GM15510 (cell line): ENCODE data around the gene KCNMB2.

Source experiments
- POLR2A ChIP-seq: IDR thresholded peaks from 3 replicates; pipeline ENCODE4 v1.6.1; 2011; ENCODE audit warnings: borderline replicate concordance; ENCODE audit not compliant: insufficient read length; ENCODE audit errors: extremely low read depth

KCNMB2 gene

DNA sequence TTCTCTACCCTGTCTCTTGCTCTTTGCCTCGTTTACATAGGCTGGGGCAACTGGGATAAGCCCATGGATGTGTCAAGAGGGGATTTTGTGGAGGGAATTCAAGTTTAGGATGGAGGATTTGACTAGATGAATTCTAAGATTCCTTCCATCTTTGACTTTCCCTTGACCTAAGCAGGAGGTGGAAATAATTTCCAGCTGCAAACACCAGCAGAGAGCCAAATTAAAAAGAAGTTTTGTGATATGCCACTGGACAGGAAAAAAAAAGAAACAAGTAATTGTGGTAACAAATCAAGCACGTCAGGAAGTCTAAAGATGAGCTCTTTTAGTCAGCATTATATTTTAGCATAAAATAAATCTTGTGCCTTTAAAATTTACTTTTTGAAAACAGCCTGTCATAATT lies 49.8 kb downstream of the KCNMB2 start:
- TF ChIP-seq POLR2A: no peak

DNA sequence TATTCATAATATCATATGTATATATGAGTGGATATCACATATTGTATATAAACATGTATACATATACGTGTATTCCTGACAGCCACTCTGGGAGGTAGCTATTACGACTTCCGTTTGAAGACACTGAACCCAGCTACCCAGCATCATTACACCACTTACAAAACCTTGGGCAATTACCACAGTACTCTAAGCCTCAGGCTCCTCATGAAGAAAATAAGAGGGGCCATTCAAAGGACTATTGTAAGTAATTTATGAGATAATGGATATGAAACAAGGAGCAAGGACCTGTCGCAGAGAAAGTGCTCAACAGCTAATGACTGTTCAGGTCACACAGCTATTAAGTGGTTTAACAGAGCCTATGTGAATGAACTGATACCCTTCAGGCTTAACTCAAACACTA lies 52.4 kb downstream of the KCNMB2 start:
- TF ChIP-seq POLR2A: no peak

DNA sequence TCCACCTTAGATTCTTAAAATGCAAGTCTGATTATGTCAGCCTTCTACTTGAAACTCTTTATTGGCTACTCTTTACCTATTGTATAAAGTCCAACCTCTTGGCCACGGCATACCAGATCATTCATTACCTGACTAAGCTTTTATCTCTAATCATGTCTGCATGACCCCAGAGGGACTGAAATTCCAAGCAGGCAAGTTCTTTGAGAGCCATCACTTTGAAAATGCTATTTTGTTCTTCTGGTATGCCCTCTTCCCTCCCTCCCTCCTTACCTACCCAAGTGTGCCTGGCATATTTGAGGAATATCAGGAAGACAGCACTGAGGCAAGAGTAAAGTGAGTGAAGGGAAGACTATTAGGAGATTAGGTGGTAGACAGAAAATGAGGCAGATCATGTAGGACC lies 57.5 kb downstream of the KCNMB2 start:
- TF ChIP-seq POLR2A: no peak

DNA sequence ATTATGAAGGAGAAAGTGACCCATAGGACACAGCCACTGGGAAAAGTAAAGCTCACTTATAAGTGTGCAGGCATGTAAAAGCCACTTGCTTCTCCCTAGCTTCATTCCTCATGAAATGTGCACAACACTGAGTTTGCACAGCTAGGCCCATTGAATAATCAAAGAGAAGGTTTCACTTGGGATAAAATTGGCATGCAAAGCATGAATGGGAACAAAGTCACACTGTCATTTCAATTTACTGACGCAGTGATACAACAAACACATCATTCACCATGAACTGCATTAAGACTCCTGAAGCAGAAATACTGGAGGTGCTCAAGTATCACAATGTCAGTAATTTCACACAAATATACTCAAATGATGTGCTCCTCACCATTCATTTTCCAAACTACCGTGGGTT lies 61.1 kb downstream of the KCNMB2 start:
- TF ChIP-seq POLR2A: no peak

DNA sequence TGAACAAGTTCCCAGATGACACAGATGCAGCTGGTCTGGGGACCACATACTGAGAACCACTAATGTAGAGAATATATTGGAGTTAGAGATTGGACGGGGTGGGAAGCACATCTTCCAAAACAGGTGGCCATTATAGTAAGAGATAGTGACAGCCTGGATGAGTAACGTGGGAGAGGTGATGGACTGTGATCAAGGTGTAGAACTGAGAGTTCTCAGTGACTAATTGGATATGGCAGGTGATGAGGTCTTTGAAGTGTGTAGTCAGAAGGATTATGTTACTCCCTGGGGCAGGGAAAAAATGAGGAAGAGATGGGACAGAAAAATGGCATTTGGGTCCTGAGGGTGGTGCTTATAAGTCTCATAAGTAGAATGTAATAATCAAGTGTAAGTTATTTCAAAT lies 66.6 kb downstream of the KCNMB2 start:
- no peak for TF ChIP-seq POLR2A

DNA sequence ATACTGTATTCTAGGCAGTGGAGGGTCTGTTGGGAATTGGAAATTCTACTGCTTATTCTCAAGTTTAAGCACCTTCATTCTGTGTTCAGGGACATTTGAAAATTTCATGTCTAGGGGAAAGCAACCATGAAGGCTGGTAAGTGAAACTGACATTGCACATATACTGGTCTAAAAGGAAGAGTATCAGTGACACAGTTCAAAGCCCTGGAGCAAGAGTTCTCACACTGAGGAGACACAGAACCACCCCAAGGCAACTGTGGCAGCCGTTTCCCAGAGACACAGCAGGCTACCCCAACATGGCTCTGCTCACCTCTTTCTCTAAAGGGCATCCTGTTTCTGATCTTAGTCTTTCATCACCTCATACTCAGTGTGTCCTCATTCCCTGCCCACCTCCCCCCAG lies 67.5 kb downstream of the KCNMB2 start:
- TF ChIP-seq POLR2A: no peak

DNA sequence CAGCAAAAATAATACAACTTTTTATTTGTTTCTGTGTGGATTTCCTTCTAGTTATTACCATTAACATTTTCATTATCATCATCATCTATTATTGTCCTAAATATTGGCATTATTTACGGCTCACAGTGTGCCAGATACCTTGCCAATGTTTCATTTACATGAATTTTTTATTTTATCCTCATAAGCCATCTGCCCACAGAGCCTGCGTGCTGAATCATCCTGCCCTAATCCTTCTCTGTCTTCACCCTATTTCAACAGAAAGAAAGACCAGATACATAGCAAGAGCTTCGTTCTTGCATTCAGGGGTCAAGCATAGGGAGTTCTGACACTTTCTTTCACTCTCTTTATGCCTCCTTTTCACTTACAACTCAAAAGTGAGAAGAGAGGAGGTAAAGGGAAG lies 82.0 kb downstream of the KCNMB2 start:
- TF ChIP-seq POLR2A: no peak

DNA sequence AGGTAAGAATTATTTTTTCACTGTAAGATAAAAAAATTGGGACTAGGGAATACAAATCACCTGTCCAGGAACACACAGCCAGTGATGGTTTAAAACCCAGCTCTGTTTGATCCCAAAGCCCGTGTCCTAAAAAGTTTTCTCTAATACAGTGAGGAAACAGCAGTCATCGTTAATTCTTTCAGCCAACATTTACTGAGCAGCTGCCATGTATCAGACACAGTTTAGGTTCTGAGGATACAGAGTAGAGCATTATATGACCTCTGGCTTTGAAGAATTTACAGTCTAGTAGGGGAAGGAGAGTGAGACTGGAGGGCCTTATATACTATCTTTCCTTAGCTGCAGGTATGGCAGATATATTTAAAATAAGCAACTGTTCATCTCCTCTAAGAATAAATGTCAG lies 82.7 kb downstream of the KCNMB2 start:
- no peak for TF ChIP-seq POLR2A

DNA sequence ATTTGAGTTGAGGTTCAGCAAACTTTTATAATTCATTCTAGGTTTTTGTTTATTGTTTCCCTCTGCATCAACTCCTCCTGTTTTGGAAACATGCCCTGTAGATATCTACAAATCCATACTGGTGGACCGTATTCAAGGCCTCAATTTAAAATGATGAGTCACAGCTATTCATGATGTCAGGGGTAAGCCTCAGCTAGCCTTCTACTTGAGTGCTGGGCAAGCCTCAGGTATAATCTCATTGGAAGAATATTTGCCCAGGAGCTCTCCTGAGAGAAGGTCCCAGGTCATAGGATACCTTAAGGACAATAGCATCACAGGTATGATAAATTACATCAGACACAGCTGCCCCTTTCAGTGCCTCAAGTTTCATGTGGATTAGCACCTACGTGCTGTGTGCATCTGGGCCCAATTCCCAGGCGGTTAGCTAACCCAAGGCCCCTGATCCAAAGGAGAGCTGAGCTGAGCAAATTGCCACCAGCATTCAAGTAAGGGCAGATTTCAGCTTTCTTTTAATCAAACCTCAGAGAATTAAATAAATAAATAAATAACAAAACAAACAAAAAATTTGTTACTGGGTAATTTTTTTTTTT lies 87.5 kb downstream of the KCNMB2 start:
- TF ChIP-seq POLR2A: no peak

DNA sequence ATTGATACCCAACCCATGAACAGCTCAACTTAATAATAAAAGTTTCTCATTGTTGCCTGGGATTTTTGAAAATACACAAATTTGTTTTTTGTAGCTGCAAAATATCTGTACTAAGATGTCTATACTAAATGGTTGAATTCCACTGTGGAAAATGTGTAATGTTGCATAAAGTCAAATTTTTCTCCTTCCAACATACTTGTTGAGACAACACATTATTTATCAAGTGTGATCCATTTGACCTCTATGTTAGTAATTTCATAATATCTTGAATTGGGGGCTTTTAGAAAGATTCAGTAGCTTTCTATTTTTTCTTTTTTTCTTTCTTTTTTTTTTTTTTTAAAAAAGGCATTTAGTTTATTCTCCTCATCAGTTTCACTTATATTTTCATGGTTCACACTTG lies 88.0 kb downstream of the KCNMB2 start:
- no peak for TF ChIP-seq POLR2A

DNA sequence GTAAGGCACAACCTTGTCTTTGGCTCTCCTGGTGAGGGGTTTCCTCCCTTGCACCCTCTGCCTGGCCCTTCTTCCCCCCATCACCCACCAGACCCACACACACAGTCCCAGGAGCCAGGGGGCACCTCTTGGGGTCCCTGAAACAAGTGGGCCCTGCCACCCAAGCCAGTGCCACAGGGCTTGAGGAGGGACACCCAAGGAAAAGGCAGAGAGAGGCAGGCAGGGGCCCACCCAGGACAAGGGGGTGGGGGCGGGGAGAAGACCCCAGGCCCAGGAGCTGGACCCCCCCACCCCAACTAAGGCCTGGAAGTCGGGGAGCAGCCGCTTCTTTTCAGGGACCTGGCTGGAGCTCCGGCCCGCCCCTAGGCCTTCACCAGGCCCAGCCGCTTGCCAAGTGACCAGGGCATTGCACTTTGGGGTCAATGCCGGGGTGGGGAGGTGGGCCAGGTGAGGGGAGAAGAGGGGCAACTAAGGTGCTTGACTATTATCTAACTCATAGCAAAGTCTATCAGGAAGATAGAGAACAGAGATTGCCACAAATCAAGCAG lies 88.9 kb downstream of the KCNMB2 start:
- TF ChIP-seq POLR2A: no peak

DNA sequence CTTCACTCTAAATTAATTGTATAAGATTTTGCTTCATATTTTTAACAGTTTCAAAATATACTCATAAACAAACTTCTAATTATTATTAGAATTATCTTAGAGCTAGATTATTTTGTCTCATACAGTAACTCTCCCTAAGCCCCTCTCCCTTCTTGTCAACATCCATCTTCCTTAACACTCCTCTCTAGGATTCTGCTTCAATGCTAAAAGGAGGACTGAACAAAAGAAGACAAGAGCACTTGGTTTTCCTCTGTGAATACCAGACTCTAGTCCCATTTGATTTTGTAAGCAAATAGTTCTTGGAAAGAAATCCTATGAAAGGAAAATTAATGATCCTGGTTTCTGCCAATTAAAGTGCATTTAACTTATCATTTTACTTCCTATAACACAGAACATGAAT lies 91.8 kb downstream of the KCNMB2 start:
- no peak for TF ChIP-seq POLR2A

DNA sequence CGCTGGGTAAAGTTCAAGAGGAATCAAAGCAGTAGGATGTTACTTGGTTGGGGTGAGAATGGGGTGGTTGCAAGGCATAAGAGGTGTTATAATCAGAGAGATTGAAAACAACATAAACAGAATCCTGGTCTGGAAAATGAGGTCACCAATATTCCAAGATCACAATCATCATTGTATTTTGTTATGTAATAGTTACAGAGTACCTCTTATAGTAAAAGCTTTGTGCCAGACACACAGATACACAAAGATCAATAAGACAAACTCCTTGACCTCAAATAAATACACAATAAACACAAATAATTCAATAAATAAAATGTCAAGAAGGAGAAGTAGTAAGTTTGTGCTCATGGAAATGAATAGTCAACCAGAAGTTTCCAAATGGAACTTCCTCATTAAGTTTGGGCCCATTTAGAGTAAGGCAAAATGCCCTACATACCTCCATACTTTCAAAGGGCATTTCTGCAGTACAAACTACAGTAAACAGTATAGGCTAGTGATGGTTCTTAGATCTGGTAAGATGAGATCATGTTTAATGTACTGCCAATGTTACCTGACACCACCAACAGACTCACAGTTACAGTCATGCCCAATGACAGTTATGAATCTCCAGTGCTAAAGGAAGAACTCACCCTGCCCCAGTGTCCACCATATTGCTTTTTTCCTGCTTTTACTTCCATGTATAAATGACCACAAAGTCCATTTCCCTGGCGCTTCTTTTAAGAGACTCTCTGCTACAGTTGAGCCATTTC lies 93.4 kb downstream of the KCNMB2 start:
- no peak for TF ChIP-seq POLR2A

DNA sequence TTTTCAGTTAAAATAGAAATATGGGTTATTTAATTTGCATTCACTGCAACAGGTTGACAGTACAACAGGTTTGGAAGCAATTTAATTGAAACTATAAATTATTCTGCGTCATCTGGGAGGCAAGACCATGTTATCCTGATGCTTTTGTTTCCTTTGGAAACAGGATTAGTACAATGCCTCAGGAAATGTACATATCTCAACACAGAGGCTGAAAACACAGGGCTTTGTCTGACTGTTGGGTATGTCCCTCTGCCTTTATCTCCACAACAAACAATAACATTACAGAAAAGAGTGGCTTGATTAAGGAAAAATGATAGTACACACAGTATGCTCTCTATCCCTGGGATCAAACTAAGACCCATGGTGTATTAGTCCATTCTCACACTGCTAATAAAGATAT lies 95.7 kb downstream of the KCNMB2 start:
- TF ChIP-seq POLR2A: no peak

DNA sequence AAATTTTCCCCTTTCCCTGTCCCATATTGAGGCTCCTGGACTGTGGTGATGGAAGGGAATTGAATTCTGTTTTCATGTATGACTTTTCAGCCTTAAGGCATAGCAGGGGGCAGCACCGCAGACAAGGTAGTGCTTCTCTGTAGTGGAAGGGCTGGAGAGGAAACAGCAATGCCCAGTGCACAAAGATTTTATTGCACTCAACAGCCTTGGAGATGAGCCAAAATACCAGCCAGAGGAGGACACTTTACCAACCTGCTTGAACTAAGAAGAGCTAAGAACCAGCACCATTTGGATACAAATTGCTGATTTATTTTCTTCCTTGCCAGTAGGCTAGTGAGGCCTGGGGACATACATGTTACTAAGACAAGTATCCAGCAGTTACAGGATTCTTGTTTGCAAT lies 98.7 kb downstream of the KCNMB2 start:
- TF ChIP-seq POLR2A: no peak

DNA sequence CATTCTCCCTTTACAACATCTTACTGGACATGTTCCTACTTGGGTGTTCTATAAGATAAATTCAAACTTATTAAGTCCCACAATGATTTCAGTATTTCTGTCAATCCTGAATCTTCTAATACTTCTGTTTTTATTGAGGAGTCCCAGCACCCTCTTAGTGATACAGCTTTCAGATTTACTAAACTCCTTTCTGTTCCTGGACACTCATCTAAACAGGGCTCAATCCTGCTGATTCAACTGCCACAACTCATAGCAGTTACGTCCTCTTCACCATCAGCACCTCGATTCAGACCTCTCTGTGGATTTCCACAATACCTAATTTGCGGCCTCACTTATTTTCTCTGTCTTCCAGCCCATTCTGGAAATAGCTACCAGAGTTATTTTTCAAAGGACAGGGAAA lies 101.6 kb downstream of the KCNMB2 start:
- TF ChIP-seq POLR2A: no peak
